Measurements from ENCODE around the gene UST.
"Not testable (repeated sequence)": the region's sequence is repeated elsewhere in the genome, so short reads cannot be mapped to it uniquely, and the experiment has no call there.

The UST gene

GRCh38 chr6:148848915-148849314 lies 102.1 kb downstream of the UST start:
- DNase-seq (ENCODE audit: extremely low read depth, low read depth): no peak
- no peak for TF ChIP-seq CTCF (IDR thresholded peaks at IDR 0.05; ENCODE audit: low read depth, low read length)

GRCh38 chr6:148849449-148849848 lies 102.6 kb downstream of the UST start:
- not testable (repeated sequence) for DNase-seq (ENCODE audit: extremely low read depth, low read depth)

- DNase-seq (ENCODE audit: extremely low read depth, low read depth): no peak
- no peak for TF ChIP-seq CTCF (IDR thresholded peaks at IDR 0.05; ENCODE audit: low read depth, low read length)
Measured at GRCh38 chr6:148850964-148851363, 104.1 kb downstream of the UST start.

- no peak for TF ChIP-seq CTCF (IDR thresholded peaks at IDR 0.05; ENCODE audit: low read depth, low read length)
- DNase-seq (ENCODE audit: extremely low read depth, low read depth): no peak
Measured at GRCh38 chr6:148851683-148852556, 105.1 kb downstream of the UST start.

GRCh38 chr6:148852688-148853087 lies 105.9 kb downstream of the UST start:
- DNase-seq (ENCODE audit: extremely low read depth, low read depth): no peak
- no peak for TF ChIP-seq CTCF (IDR thresholded peaks at IDR 0.05; ENCODE audit: low read depth, low read length)

GRCh38 chr6:148853113-148853512 lies 106.3 kb downstream of the UST start:
- not testable (repeated sequence) for DNase-seq (ENCODE audit: extremely low read depth, low read depth)

- no peak for DNase-seq (ENCODE audit: extremely low read depth, low read depth)
- TF ChIP-seq CTCF (IDR thresholded peaks at IDR 0.05; ENCODE audit: low read depth, low read length): no peak
Measured at GRCh38 chr6:148854096-148854495, 107.3 kb downstream of the UST start.

- no peak for DNase-seq (ENCODE audit: extremely low read depth, low read depth)
- TF ChIP-seq CTCF (IDR thresholded peaks at IDR 0.05; ENCODE audit: low read depth, low read length): no peak
Measured at GRCh38 chr6:148854992-148855391, 108.2 kb downstream of the UST start.
